ENCODE results near the gene OTOG.

The OTOG gene

GRCh38 chr11:17543041-17543440, 4.0 kb upstream of the OTOG start:
- DNase-seq = no peak

- DNase-seq = no peak
Measured at GRCh38 chr11:17543574-17544180, 3.4 kb upstream of the OTOG start.

GRCh38 chr11:17544181-17544622, 2.9 kb upstream of the OTOG start, which contains the start of gene USH1C:
Gene USH1C (minus strand): TSS chr11:17544416. CDS start chr11:17544307, 109 bp downstream.
- DNase-seq = peak in 1 of 3 experiments; percentile 49

- no peak for DNase-seq
Measured at GRCh38 chr11:17546240-17546639, 819 bp upstream of the OTOG start.

GRCh38 chr11:17547932-17548331, 873 bp downstream of the OTOG start:
- no peak for DNase-seq

- DNase-seq = no peak
Measured at GRCh38 chr11:17548444-17548843, 1.4 kb downstream of the OTOG start.

- peak in 1 of 3 experiments; percentile 3 for DNase-seq
Measured at GRCh38 chr11:17550450-17551346, 3.6 kb downstream of the OTOG start.

- no peak for DNase-seq
Measured at GRCh38 chr11:17551347-17552040, 4.4 kb downstream of the OTOG start.

- no peak for DNase-seq
Measured at GRCh38 chr11:17552041-17552355, 4.9 kb downstream of the OTOG start.

GRCh38 chr11:17552392-17553248, 5.6 kb downstream of the OTOG start:
- no peak for DNase-seq

GRCh38 chr11:17553249-17553546, 6.1 kb downstream of the OTOG start:
- no peak for DNase-seq

GRCh38 chr11:17554487-17554886, 7.4 kb downstream of the OTOG start:
- DNase-seq = no peak

GRCh38 chr11:17556999-17557398, 9.9 kb downstream of the OTOG start:
- DNase-seq = no peak

- no peak for DNase-seq
Measured at GRCh38 chr11:17558025-17558780, 11.1 kb downstream of the OTOG start.

GRCh38 chr11:17558916-17559315, 11.9 kb downstream of the OTOG start:
- no peak for DNase-seq

- no peak for DNase-seq
Measured at GRCh38 chr11:17559341-17560087, 12.5 kb downstream of the OTOG start.

- DNase-seq = no peak
Measured at GRCh38 chr11:17560281-17561110, 13.4 kb downstream of the OTOG start.

- DNase-seq = no peak
Measured at GRCh38 chr11:17561111-17561415, 14.0 kb downstream of the OTOG start.

- DNase-seq = no peak
Measured at GRCh38 chr11:17561526-17561925, 14.5 kb downstream of the OTOG start.

GRCh38 chr11:17563231-17563646, 16.2 kb downstream of the OTOG start:
- no peak for DNase-seq
